HEK293 (cell line): ENCODE data around the gene STRADA.

Experiments used
- CTCF ChIA-PET: fragments of 350-600 bp; formaldehyde crosslinking; extraction: SDS; loops from one replicate; lab custom pipeline; 2021; ENCODE audit warnings: antibody characterized with exemption; lab: Yijun Ruan, JAX
- POLR2A ChIA-PET: fragments of 300-600 bp; formaldehyde crosslinking; extraction: SDS; loops from one replicate; lab custom pipeline; 2020; ENCODE audit warnings: antibody characterized with exemption, inconsistent platforms; lab: Yijun Ruan, JAX
- H3K27ac ChIP-seq: fragments of 200-500 bp; sonication (Bioruptor generic); 2 replicates; pipeline ENCODE4 v1.5.1; 2014; ENCODE audit warnings: low read depth, low read length, control low read depth, inconsistent platforms; ENCODE audit errors: extremely low read depth
- H3K36me3 ChIP-seq, 2 experiments: fragments of 200-500 bp in 1 of 2; sonication (Bioruptor generic) in 1 of 2; 1 replicate in 1 of 2; 2 replicates in 1 of 2; pipeline ENCODE4 v1.5.1; 2014 to 2017; ENCODE audit warnings: inconsistent platforms in 2 of 2, low read length in 2 of 2; ENCODE audit not compliant: control insufficient read depth in 2 of 2, insufficient read depth in 1 of 2
- H3K4me1 ChIP-seq: fragments of 200-500 bp; sonication (Bioruptor generic); 2 replicates; pipeline ENCODE4 v1.5.1; 2014; ENCODE audit warnings: mild to moderate bottlenecking, low read length, inconsistent platforms; ENCODE audit not compliant: control insufficient read depth, insufficient read depth
- H3K4me3 ChIP-seq: 2 replicates; pipeline ENCODE4 v1.5.1; 2011; ENCODE audit warnings: low read depth, mild to moderate bottlenecking, control low read depth, low read length, moderate library complexity
- H3K9me3 ChIP-seq: fragments of 200-500 bp; sonication (Bioruptor generic); 2 replicates; pipeline ENCODE4 v1.5.1; 2014; ENCODE audit warnings: low read depth, low read length, inconsistent platforms; ENCODE audit not compliant: control insufficient read depth, insufficient read depth
- IKZF3 ChIP-seq: fragments of 450-650 bp; IDR thresholded peaks from 2 replicates; pipeline ENCODE4 v1.5.0; 2018; ENCODE audit warnings: missing biosample characterization, mild to moderate bottlenecking, missing genetic modification characterization, moderate library complexity
- KLF8 ChIP-seq: fragments of 450-650 bp; formaldehyde crosslinking; IDR thresholded peaks from 2 replicates; pipeline ENCODE4 v1.5.1; 2016; ENCODE audit warnings: missing biosample characterization, missing genetic modification characterization
- SALL2 ChIP-seq: fragments of 450-650 bp; formaldehyde crosslinking; IDR thresholded peaks from 2 replicates; pipeline ENCODE4 v1.5.0; 2017; ENCODE audit warnings: missing biosample characterization, mild to moderate bottlenecking, missing genetic modification characterization, borderline replicate concordance
- ZBTB11 ChIP-seq: fragments of 450-650 bp; formaldehyde crosslinking; conservative IDR thresholded peaks from 2 replicates; pipeline ENCODE4 v1.5.1; 2016; ENCODE audit warnings: low read depth, missing biosample characterization, missing genetic modification characterization
- ZBTB44 ChIP-seq: fragments of 450-650 bp; IDR thresholded peaks from 2 replicates; pipeline ENCODE4 v1.5.1; 2018; ENCODE audit warnings: missing biosample characterization, mild to moderate bottlenecking, missing genetic modification characterization
- ZBTB49 ChIP-seq: fragments of 450-650 bp; formaldehyde crosslinking; IDR thresholded peaks from 2 replicates; pipeline ENCODE4 v1.5.1; 2016; ENCODE audit warnings: missing biosample characterization, missing genetic modification characterization, low read depth
- ZNF366 ChIP-seq: fragments of 450-650 bp; formaldehyde crosslinking; conservative IDR thresholded peaks from 2 replicates; pipeline ENCODE4 v1.5.1; 2016; ENCODE audit warnings: missing biosample characterization, missing genetic modification characterization
- ZNF416 ChIP-seq: fragments of 450-650 bp; formaldehyde crosslinking; IDR thresholded peaks from 2 replicates; pipeline ENCODE4 v1.5.1; 2016; ENCODE audit warnings: missing biosample characterization, missing genetic modification characterization
- ZNF423 ChIP-seq: fragments of 450-650 bp; formaldehyde crosslinking; IDR thresholded peaks from 2 replicates; pipeline ENCODE4 v1.5.1; 2016; ENCODE audit warnings: missing biosample characterization, missing genetic modification characterization
- ZNF433 ChIP-seq: fragments of 450-650 bp; formaldehyde crosslinking; IDR thresholded peaks from 2 replicates; pipeline ENCODE4 v1.5.1; 2016; ENCODE audit warnings: missing biosample characterization, missing genetic modification characterization, low read depth
- ZNF514 ChIP-seq: fragments of 450-650 bp; formaldehyde crosslinking; IDR thresholded peaks from 2 replicates; pipeline ENCODE4 v1.5.1; 2016; ENCODE audit warnings: missing biosample characterization, missing genetic modification characterization
- ZNF529 ChIP-seq: fragments of 450-650 bp; formaldehyde crosslinking; IDR thresholded peaks from 2 replicates; pipeline ENCODE4 v1.5.1; 2017; ENCODE audit warnings: missing genetic modification characterization, missing biosample characterization; ENCODE audit not compliant: insufficient replicate concordance
- ZNF560 ChIP-seq: fragments of 450-650 bp; formaldehyde crosslinking; IDR thresholded peaks from 2 replicates; pipeline ENCODE4 v1.5.1; 2017; ENCODE audit warnings: missing biosample characterization, missing genetic modification characterization, borderline replicate concordance
- ZNF585B ChIP-seq: fragments of 450-650 bp; formaldehyde crosslinking; IDR thresholded peaks from 2 replicates; pipeline ENCODE4 v1.5.1; 2016; ENCODE audit warnings: missing biosample characterization, missing genetic modification characterization
- ZNF639 ChIP-seq: fragments of 450-650 bp; formaldehyde crosslinking; IDR thresholded peaks from 2 replicates; pipeline ENCODE4 v1.5.1; 2016; ENCODE audit warnings: missing biosample characterization, missing genetic modification characterization
- ZNF792 ChIP-seq: fragments of 450-650 bp; formaldehyde crosslinking; IDR thresholded peaks from 2 replicates; pipeline ENCODE4 v1.5.1; 2016; ENCODE audit warnings: missing biosample characterization, missing genetic modification characterization
- ZSCAN23 ChIP-seq: fragments of 450-650 bp; formaldehyde crosslinking; IDR thresholded peaks from 2 replicates; pipeline ENCODE4 v1.5.1; 2016; ENCODE audit warnings: missing biosample characterization, missing genetic modification characterization
- ZSCAN5A ChIP-seq: fragments of 450-650 bp; formaldehyde crosslinking; IDR thresholded peaks from 2 replicates; pipeline ENCODE4 v1.5.1; 2016; ENCODE audit warnings: missing biosample characterization, missing genetic modification characterization

STRADA gene

GRCh38 chr17:63688396-63689020, 53.1 kb downstream of the STRADA start:
- no peak overlapping the region for H3K4me3 ChIP-seq
- TF ChIP-seq ZSCAN23 (tag by site-specific recombination), result no peak
- TF ChIP-seq ZNF792, result no peak
- TF ChIP-seq ZSCAN5A (tag by site-specific recombination), result no peak
- TF ChIP-seq ZNF366, result no peak
- TF ChIP-seq ZNF423, result no peak
- no peak for TF ChIP-seq ZBTB44 (tag by site-specific recombination)
- TF ChIP-seq ZNF585B, result no peak
- TF ChIP-seq ZNF433 (tag by site-specific recombination), result no peak
- TF ChIP-seq ZNF514 (tag by site-specific recombination), result no peak
- no peak for TF ChIP-seq ZNF529 (tag by site-specific recombination)
- no peak for TF ChIP-seq IKZF3 (tag by site-specific recombination)
- no peak for TF ChIP-seq ZNF560
- TF ChIP-seq SALL2, result no peak
- TF ChIP-seq ZBTB11 (tag by site-specific recombination), result no peak
- no peak for TF ChIP-seq ZNF639 (tag by site-specific recombination)
- no peak for TF ChIP-seq ZNF416 (tag by site-specific recombination)
- no peak for TF ChIP-seq KLF8 (tag by site-specific recombination)
- no peak for TF ChIP-seq ZBTB49 (tag by site-specific recombination)
- TF ChIP-seq, all 188 proteins: peak for 0
- ChIA-PET POLR2A (no interaction called here), CTCF (interaction anchor here (0.6 to 1.1 kb wide), 4 partner anchors 8 to 55 kb away, joined by 3 to 7 read pairs (median 4); no protein-coding TSS in a partner anchor)
- Histone ChIP-seq H3K4me1 (no peaks in the 10 kb centered on the region), H3K9me3 (no peaks in the 10 kb centered on the region), H3K36me3 (peaks cover 22 to 84% of the 10 kb centered on the region in 2 experiments), H3K27ac (no peak overlapping the region)
